ENCODE data around the gene IGF1R.

DNA sequence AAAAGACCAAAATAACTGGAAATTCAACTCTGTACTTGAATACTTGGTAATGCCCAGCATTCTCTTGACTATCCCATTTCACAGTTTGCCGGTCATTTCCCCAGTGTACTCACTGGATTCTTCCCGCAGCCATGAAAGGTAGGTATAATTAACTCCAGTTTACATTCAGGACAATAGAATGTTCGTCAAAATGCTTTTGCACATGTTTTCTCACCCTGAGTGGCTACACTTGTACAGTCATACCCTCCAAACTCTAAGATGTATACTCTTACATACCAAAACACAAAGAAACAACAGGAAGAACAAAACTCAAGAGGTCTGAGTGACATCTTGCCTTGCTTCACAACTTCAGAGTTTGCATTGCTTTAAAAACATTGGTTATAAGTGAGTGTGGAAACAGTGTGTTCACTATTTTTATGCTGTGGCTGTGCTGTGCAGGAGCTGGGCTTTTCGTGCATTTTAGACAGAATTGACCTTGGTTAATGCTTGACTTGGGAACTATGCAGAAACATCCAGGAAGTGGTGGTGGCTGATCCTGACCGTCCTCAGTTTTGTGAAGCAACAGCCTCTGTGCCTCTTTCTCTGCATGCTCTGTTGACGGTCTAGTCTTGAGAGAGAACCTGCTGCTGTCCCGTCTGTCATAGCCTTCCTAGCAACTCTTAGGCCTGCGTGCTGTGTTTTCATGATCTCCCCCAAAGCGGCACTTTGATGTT lies 90.5 kb downstream of the IGF1R start:
- TF ChIP-seq, protein P1, sequence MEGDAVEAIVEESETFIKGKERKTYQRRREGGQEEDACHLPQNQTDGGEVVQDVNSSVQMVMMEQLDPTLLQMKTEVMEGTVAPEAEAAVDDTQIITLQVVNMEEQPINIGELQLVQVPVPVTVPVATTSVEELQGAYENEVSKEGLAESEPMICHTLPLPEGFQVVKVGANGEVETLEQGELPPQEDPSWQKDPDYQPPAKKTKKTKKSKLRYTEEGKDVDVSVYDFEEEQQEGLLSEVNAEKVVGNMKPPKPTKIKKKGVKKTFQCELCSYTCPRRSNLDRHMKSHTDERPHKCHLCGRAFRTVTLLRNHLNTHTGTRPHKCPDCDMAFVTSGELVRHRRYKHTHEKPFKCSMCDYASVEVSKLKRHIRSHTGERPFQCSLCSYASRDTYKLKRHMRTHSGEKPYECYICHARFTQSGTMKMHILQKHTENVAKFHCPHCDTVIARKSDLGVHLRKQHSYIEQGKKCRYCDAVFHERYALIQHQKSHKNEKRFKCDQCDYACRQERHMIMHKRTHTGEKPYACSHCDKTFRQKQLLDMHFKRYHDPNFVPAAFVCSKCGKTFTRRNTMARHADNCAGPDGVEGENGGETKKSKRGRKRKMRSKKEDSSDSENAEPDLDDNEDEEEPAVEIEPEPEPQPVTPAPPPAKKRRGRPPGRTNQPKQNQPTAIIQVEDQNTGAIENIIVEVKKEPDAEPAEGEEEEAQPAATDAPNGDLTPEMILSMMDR (IDR thresholded peaks at IDR 0.05; ENCODE audit: insufficient read depth, low read length), result no peak
- no peak for TF ChIP-seq POLR2AphosphoS5 (IDR thresholded peaks at IDR 0.05; ENCODE audit: low read depth)
- TF ChIP-seq, protein P2, sequence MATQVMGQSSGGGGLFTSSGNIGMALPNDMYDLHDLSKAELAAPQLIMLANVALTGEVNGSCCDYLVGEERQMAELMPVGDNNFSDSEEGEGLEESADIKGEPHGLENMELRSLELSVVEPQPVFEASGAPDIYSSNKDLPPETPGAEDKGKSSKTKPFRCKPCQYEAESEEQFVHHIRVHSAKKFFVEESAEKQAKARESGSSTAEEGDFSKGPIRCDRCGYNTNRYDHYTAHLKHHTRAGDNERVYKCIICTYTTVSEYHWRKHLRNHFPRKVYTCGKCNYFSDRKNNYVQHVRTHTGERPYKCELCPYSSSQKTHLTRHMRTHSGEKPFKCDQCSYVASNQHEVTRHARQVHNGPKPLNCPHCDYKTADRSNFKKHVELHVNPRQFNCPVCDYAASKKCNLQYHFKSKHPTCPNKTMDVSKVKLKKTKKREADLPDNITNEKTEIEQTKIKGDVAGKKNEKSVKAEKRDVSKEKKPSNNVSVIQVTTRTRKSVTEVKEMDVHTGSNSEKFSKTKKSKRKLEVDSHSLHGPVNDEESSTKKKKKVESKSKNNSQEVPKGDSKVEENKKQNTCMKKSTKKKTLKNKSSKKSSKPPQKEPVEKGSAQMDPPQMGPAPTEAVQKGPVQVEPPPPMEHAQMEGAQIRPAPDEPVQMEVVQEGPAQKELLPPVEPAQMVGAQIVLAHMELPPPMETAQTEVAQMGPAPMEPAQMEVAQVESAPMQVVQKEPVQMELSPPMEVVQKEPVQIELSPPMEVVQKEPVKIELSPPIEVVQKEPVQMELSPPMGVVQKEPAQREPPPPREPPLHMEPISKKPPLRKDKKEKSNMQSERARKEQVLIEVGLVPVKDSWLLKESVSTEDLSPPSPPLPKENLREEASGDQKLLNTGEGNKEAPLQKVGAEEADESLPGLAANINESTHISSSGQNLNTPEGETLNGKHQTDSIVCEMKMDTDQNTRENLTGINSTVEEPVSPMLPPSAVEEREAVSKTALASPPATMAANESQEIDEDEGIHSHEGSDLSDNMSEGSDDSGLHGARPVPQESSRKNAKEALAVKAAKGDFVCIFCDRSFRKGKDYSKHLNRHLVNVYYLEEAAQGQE (IDR thresholded peaks at IDR 0.05; ENCODE audit: insufficient replicate concordance, low read depth), result no peak
